GM10266 (cell line): ENCODE measurements around the gene AUTS2.

Experiments used
- DNase-seq: peaks from one replicate; pipeline ENCODE4 v3.0.0; 2012; ENCODE audit errors: extremely low spot score
- TF ChIP-seq, protein P1 (sequence below): IDR thresholded peaks from 2 replicates; pipeline ENCODE4 v1.5.1; 2012; ENCODE audit warnings: mild to moderate bottlenecking, low read depth; ENCODE audit not compliant: control insufficient read depth, insufficient read depth; ENCODE audit errors: missing control alignments

AUTS2 gene

DNA sequence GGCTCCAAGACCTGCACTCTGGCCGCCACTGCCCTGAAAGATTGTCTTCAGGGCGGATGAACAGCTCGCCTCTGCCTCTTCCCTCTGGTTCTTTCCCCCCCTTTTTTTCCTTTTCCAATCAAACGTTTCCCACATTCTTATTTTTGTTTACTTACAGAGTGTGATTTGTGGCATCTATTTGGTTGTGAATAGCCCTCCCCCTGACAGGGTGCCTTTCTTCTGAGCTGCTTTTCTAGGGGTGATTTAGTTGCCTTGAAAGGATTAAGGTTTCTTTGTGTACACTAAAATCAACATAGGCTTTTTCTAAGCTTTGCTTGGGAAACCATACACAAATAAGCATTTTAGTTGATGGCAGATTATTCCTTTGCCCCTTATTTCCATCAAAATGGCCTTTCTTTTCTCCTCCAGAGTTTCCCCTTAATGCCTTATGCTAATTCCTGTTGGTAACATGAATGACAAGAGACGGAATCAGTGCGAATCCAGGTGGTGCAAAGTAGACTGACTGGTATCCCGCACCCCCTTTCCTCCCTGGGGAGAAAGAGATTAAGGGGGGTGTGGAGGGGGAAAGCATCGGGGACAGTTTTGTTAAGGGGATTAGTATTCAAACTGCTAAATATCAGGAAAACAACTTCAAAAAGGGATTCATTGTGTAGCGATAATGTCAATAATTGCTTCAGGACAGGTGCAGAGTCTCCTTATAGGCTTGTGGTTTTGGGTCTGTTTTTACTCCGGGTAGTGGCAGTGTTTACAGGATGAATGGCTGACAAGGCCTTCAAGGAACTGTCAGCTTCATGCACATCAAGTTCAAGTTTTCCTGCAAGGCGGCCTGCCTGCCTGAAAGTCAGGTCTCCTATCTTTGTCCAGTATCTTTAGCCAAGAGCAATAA is 1102.0 kb downstream of the AUTS2 start:
- DNase-seq = no peak
- TF ChIP-seq, protein P1, sequence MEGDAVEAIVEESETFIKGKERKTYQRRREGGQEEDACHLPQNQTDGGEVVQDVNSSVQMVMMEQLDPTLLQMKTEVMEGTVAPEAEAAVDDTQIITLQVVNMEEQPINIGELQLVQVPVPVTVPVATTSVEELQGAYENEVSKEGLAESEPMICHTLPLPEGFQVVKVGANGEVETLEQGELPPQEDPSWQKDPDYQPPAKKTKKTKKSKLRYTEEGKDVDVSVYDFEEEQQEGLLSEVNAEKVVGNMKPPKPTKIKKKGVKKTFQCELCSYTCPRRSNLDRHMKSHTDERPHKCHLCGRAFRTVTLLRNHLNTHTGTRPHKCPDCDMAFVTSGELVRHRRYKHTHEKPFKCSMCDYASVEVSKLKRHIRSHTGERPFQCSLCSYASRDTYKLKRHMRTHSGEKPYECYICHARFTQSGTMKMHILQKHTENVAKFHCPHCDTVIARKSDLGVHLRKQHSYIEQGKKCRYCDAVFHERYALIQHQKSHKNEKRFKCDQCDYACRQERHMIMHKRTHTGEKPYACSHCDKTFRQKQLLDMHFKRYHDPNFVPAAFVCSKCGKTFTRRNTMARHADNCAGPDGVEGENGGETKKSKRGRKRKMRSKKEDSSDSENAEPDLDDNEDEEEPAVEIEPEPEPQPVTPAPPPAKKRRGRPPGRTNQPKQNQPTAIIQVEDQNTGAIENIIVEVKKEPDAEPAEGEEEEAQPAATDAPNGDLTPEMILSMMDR = no peak

DNA sequence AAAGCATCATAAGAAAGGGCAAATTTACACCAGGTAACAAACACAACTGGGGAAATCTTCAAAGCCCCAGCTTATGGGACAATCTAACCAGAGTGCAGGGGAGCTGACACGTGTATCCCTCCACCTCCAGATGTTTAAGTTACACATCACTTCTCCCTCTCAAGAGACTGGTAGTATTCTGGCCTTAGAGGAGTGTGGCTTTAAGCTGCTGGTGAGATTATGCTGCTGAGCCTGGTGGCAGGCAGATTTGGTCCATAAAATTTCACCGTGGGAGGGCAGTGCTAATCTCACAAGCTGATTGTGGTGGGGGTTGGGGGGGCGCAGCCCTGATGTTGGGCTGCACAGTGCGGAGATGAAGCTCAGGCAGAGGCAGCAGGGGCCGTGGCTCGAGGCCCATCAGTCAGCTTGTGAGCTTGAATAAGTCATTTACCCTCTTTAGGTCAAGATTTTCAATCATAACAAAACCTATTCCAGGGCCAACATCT is 1102.7 kb downstream of the AUTS2 start:
- TF ChIP-seq, protein P1 = no peak
- DNase-seq = no peak

DNA sequence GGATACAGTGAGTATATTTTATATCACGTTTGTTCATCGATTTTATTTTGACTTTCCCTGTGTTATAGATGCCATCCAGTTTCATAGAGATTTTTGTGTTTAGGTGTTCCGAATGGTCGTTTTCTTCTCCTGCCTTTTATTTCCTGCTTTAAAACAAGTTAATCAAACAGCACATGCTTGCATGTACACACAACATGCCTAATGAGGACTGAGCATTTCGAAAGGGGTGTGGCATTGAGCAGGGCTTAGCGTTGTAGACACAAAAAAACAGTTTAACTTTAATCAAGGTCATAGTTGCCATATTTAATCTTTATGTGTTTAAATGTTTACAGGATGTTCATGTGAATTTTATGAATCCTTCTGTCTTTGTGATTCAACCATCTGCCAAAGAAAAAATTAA is 1103.2 kb downstream of the AUTS2 start:
- no peak for DNase-seq
- TF ChIP-seq, protein P1 = no peak

DNA sequence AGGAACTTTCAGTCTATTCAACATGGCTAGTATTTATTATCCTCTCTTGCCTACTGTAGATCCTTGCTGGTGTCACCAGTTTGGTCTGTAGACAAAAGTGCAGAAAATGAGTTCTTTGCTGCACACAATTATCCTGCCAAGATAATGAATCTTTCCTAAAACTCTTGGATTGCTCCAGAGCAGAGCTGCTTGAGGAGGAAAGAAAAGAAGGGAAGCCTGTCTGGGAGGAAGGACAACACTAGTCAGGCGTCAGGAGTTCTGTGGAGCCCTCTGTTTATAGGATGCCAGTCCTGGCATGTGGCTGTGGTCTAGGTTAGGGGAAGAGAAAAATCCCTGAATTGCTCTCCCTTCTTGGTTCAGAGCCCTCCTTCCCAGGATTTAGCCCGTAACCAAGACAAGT is 1103.7 kb downstream of the AUTS2 start:
- no peak for DNase-seq
- TF ChIP-seq, protein P1 = no peak

DNA sequence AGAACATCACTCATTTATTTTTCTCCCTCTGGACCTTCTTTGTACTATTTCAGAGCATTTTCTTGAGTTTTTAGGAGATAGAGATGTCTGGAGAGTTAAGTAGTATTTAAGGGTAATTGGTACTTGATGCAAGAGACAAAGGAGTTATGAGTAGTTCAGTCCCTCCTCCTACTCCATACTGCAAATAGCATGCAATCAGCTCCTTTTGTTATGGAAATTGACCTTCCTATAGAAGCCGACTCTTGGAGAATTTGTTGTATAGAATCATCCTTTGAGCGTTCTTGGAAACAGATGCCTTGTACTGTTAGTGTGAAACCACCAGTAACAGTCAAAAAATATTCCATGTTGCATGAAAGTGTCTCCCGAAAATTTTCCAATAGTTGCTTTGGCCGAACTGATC is 1105.5 kb downstream of the AUTS2 start:
- DNase-seq = no peak

DNA sequence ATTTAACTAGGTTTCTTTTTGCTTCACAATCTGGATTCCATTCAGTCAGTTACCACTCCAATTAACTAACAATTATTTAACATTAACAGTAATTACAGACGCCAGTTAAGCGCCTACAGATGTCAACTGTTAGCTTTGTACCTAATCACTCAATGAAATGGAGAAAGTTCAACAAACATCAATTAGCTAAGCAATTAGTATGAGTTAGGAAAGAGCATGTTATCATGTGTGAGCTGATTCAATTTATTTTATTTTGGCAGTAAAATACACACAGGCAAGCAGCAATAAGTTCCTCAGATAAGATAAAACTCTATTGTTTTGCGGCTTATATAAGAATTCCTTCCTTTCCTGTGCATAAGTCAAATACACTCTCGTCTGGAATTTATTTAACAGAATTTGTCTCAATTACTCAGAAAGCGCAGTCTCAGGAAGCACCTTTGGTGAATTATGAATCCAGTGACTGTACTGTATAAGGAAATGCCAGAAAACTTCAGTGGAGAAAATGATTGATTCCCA is 1106.6 kb downstream of the AUTS2 start:
- no peak for DNase-seq
- TF ChIP-seq, protein P1 = no peak

More for the DNA sequence above, 1105.5 kb downstream of the AUTS2 start:
- TF ChIP-seq, protein P1 = no peak

DNA sequence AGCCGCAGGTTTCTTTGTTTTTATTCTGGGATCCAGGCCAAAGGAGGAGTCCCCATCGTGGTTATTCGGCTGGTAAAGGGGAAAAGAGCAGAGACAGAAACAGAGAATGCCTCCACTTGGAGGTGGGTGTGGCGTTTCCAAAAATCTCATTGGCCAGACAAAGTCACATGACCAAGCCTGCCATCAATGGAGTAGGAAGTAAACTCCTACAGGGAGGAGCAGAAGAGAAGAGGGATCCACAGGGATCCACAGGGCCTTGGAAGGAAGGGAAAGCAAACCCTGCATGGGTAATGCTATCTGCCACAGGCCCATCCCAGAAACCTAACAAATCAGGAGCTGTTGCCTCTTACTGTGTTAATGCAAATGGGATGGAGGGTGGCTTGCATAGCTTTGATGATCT is 1107.9 kb downstream of the AUTS2 start:
- TF ChIP-seq, protein P1 = no peak
- DNase-seq = no peak
